GM04503 (cell line): ENCODE results near the gene ARVCF.

Source experiments
- DNase-seq: peaks from one replicate; pipeline ENCODE4 v3.0.0-alpha.2; 2012; ENCODE audit warnings: low read depth

Gene ARVCF

GRCh38 chr22:19973551-19974267 is 42.9 kb downstream of the ARVCF start:
- DNase-seq, result no peak

- no peak for DNase-seq
These were observed 43.7 kb downstream of the ARVCF start for GRCh38 chr22:19972652-19973550.

GRCh38 chr22:19972251-19972650 is 44.4 kb downstream of the ARVCF start:
- no peak for DNase-seq

GRCh38 chr22:19971276-19972124 is 45.1 kb downstream of the ARVCF start:
- no peak for DNase-seq

GRCh38 chr22:19970479-19971275 is 45.9 kb downstream of the ARVCF start:
- no peak for DNase-seq

- no peak for DNase-seq
These were observed 46.6 kb downstream of the ARVCF start for GRCh38 chr22:19970031-19970478.

GRCh38 chr22:19969141-19969928 is 47.3 kb downstream of the ARVCF start:
- DNase-seq, result no peak

GRCh38 chr22:19968450-19968891 is 48.2 kb downstream of the ARVCF start:
- DNase-seq, result no peak

- no peak for DNase-seq
These were observed 48.7 kb downstream of the ARVCF start for GRCh38 chr22:19967850-19968449.

- DNase-seq, result no peak
These were observed 49.5 kb downstream of the ARVCF start for GRCh38 chr22:19966908-19967750.

- no peak for DNase-seq
These were observed 50.6 kb downstream of the ARVCF start for GRCh38 chr22:19965771-19966709.

- DNase-seq, result no peak
These were observed 51.8 kb downstream of the ARVCF start for GRCh38 chr22:19964701-19965386.

- DNase-seq, result no peak
These were observed 52.6 kb downstream of the ARVCF start for GRCh38 chr22:19963863-19964642.

GRCh38 chr22:19962909-19963806 is 53.5 kb downstream of the ARVCF start:
- no peak for DNase-seq

- no peak for DNase-seq
These were observed 54.2 kb downstream of the ARVCF start for GRCh38 chr22:19962246-19962908.
